ENCODE results near the gene ANKRD53. TPM values are rescaled to one million over a fixed set of nuclear protein-coding genes. Genes with fewer than 3 reads are reported as not detected.

The ANKRD53 gene
- total and polyA plus RNA-seq, 2 donors (not counting 3 experiments of a cell fraction or from before 2014, with no cell fraction given) = 1.3 to 1.4 TPM

GRCh38 chr2:70949086-70949485 is 29.3 kb upstream of the ANKRD53 start:
- H3K4me1 ChIP-seq (ENCODE audit: control insufficient read depth, extremely low read depth, insufficient read depth, low read length) = peaks cover 13% of the 10 kb centered on the region
- no peak overlapping the region for H3K4me3 ChIP-seq (replicated peaks in 1 of 3; ENCODE audit: insufficient read depth in 1 of 3, low read depth in 1 of 3, low read length in 3 of 3)
- no peak overlapping the region for H3K4me2 ChIP-seq (ENCODE audit: insufficient read depth, low read length)
- no peak overlapping the region for H3K27ac ChIP-seq (ENCODE audit: insufficient read depth, low read depth, low read length)
- no peaks in the 10 kb centered on the region for H3K36me3 ChIP-seq (ENCODE audit: control insufficient read depth in 2 of 2, extremely low read depth in 1 of 2, insufficient read depth in 2 of 2, low read length in 2 of 2)
- ChIA-PET POLR2A (interaction anchor here (1.0 kb wide), 1 partner anchor 9 kb away, joined by 3 read pairs; no protein-coding TSS in a partner anchor), CTCF (interaction anchor here (0.5 to 5.8 kb wide), 52 partner anchors 11 to 655 kb away, joined by 3 to 328 read pairs (median 5); partner anchors contain the start of genes ANKRD53, ATP6V1B1, CLEC4F and FAM136A)
- TF ChIP-seq EZH2 (IDR thresholded peaks at IDR 0.05; ENCODE audit: borderline replicate concordance, low read depth, low read length, severe bottlenecking) (no peak), MYC (IDR thresholded peaks at IDR 0.05; ENCODE audit: low read depth, low read length) (no peak), CTCF (IDR thresholded peaks at IDR 0.05; ENCODE audit: extremely low read depth in 1 of 2, insufficient read depth in 1 of 2, low read depth in 1 of 2, low read length in 2 of 2) (no peak), FOS (IDR thresholded peaks at IDR 0.05; ENCODE audit: borderline replicate concordance, insufficient read depth, low read length) (no peak), POLR2A (IDR thresholded peaks at IDR 0.05; ENCODE audit: low read depth, low read length) (no peak), POLR2AphosphoS5 (IDR thresholded peaks at IDR 0.05; ENCODE audit: insufficient read depth, low read depth, low read length) (no peak), GATA2 (IDR thresholded peaks at IDR 0.05; ENCODE audit: insufficient read depth, insufficient read length, low read depth, low read length) (no peak), JUN (IDR thresholded peaks at IDR 0.05; ENCODE audit: borderline replicate concordance, insufficient read depth, insufficient read length, low read depth) (no peak)
- TF ChIP-seq, protein P1, sequence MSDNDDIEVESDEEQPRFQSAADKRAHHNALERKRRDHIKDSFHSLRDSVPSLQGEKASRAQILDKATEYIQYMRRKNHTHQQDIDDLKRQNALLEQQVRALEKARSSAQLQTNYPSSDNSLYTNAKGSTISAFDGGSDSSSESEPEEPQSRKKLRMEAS (IDR thresholded peaks at IDR 0.05; ENCODE audit: insufficient read depth, insufficient read length) = no peak
- no peak for FAIRE-seq
- no peak overlapping the region for H2AFZ ChIP-seq (ENCODE audit: low read depth, low read length)
- H3K9me3 ChIP-seq (replicated peaks; ENCODE audit: control insufficient read depth, insufficient read depth, low read length) = no peaks in the 10 kb centered on the region
- dilution Hi-C loops (cut with MboI; ENCODE audit: extremely low pct_ligation_motif_present, low sequenced_read_pairs) (no loop called here), intact Hi-C loops (cut with micrococcal nuclease) (loop anchor here (5.0 kb wide), 1 partner anchor 647 kb away; the partner anchor contains the start of gene FAM136A)
- no peak overlapping the region for H3K9ac ChIP-seq (replicated peaks; ENCODE audit: extremely low read depth, insufficient read depth, low read length)
- no TSS peak for BruUV-seq (replicated peaks)
- H4K20me1 ChIP-seq (replicated peaks; ENCODE audit: control insufficient read depth, extremely low read depth, insufficient read depth, low read length) = no peaks in the 10 kb centered on the region
- peaks cover 4 to 15% of the 10 kb centered on the region in 2 experiments for H3K27me3 ChIP-seq (ENCODE audit: control insufficient read depth in 2 of 2, insufficient read depth in 2 of 2, low read length in 2 of 2)
- no peaks in the 10 kb centered on the region for H3K9me1 ChIP-seq (replicated peaks; ENCODE audit: control insufficient read depth, extremely low read depth, insufficient read depth, low read length)
- no peaks in the 10 kb centered on the region for H3K79me2 ChIP-seq (ENCODE audit: control insufficient read depth, insufficient read depth, low read length)
- DNase-seq (ENCODE audit: low read depth, low spot score) = no peak

Data from endothelial cell of umbilical vein (primary cell).